Hepatic stellate cell (primary cell): Measurements from ENCODE around the gene CRTC3.

Source experiments
- DNase-seq: peaks from one replicate; pipeline ENCODE4 v3.0.0; 2011; ENCODE audit warnings: low spot score

Gene CRTC3

GRCh38 chr15:90594301-90594738 is 64.6 kb downstream of the CRTC3 start:
- DNase-seq: no peak

- no peak for DNase-seq
Measured at GRCh38 chr15:90595763-90596155, 66.0 kb downstream of the CRTC3 start.

GRCh38 chr15:90596943-90597342 is 67.2 kb downstream of the CRTC3 start:
- no peak for DNase-seq

GRCh38 chr15:90597577-90597976 is 67.9 kb downstream of the CRTC3 start:
- no peak for DNase-seq

- no peak for DNase-seq
Measured at GRCh38 chr15:90598031-90598577, 68.4 kb downstream of the CRTC3 start.

GRCh38 chr15:90598679-90599078 is 69.0 kb downstream of the CRTC3 start:
- DNase-seq: no peak

- no peak for DNase-seq
Measured at GRCh38 chr15:90599116-90599515, 69.4 kb downstream of the CRTC3 start.

GRCh38 chr15:90599644-90600043 is 69.9 kb downstream of the CRTC3 start:
- no peak for DNase-seq

GRCh38 chr15:90600954-90601353 is 71.2 kb downstream of the CRTC3 start:
- no peak for DNase-seq

- peak; percentile 26 for DNase-seq
Measured at GRCh38 chr15:90603893-90604292, 74.2 kb downstream of the CRTC3 start.

GRCh38 chr15:90606641-90607040 is 76.9 kb downstream of the CRTC3 start:
- no peak for DNase-seq

- DNase-seq: no peak
Measured at GRCh38 chr15:90607361-90607760, 77.6 kb downstream of the CRTC3 start.

- DNase-seq: no peak
Measured at GRCh38 chr15:90609242-90610180, 79.8 kb downstream of the CRTC3 start.

GRCh38 chr15:90610190-90610589 is 80.5 kb downstream of the CRTC3 start:
- DNase-seq: peak; percentile 80

GRCh38 chr15:90611157-90611556 is 81.4 kb downstream of the CRTC3 start:
- DNase-seq: no peak

GRCh38 chr15:90617171-90617570 is 87.4 kb downstream of the CRTC3 start:
- peak; percentile 38 for DNase-seq

GRCh38 chr15:90617668-90618097 is 88.0 kb downstream of the CRTC3 start:
- no peak for DNase-seq

- no peak for DNase-seq
Measured at GRCh38 chr15:90618330-90619125, 88.8 kb downstream of the CRTC3 start.

GRCh38 chr15:90619468-90619867 is 89.7 kb downstream of the CRTC3 start:
- DNase-seq: no peak

- DNase-seq: no peak
Measured at GRCh38 chr15:90619939-90620338, 90.2 kb downstream of the CRTC3 start.

GRCh38 chr15:90620379-90621067 is 90.8 kb downstream of the CRTC3 start:
- DNase-seq: no peak

GRCh38 chr15:90623854-90624253 is 94.1 kb downstream of the CRTC3 start:
- no peak for DNase-seq
